Trophoblast cell (in vitro differentiated cells and primary cell): ENCODE measurements around the gene TNFAIP3.

Experiments used
- DNase-seq, 2 donors: peaks; one replicate each; pipeline ENCODE4 v3.0.0-alpha.2; 2016
- H2AFZ ChIP-seq: 2 replicates; pipeline ENCODE4 v1.6.1; 2013; ENCODE audit warnings: low read length, moderate library complexity, mild to moderate bottlenecking; ENCODE audit not compliant: insufficient read depth, poor library complexity
- H2AK5ac ChIP-seq: 2 replicates; pipeline ENCODE4 v1.6.1; 2013; ENCODE audit warnings: mild to moderate bottlenecking, low read length
- H2BK120ac ChIP-seq: 2 replicates; pipeline ENCODE4 v1.6.1; 2013; ENCODE audit warnings: low read length, mild to moderate bottlenecking, moderate library complexity; ENCODE audit not compliant: insufficient read depth, poor library complexity
- H2BK12ac ChIP-seq: 2 replicates; pipeline ENCODE4 v1.6.1; 2013; ENCODE audit warnings: mild to moderate bottlenecking, low read length, moderate library complexity
- H2BK5ac ChIP-seq: 2 replicates; pipeline ENCODE4 v1.6.1; 2013; ENCODE audit warnings: low read length, low read depth, moderate library complexity, mild to moderate bottlenecking; ENCODE audit not compliant: poor library complexity
- H3K14ac ChIP-seq: 2 replicates; pipeline ENCODE4 v1.6.1; 2013; ENCODE audit warnings: mild to moderate bottlenecking, low read length
- H3K18ac ChIP-seq: 2 replicates; pipeline ENCODE4 v1.6.1; 2013; ENCODE audit warnings: mild to moderate bottlenecking, low read length
- H3K23ac ChIP-seq: 2 replicates; pipeline ENCODE4 v1.6.1; 2013; ENCODE audit warnings: low read length
- H3K27ac ChIP-seq: 2 replicates; pipeline ENCODE4 v1.5.1; 2013; ENCODE audit warnings: low read depth, mild to moderate bottlenecking, inconsistent platforms, low read length, moderate library complexity
- H3K27me3 ChIP-seq: 2 replicates; pipeline ENCODE4 v1.6.1; 2013; ENCODE audit warnings: inconsistent platforms, mild to moderate bottlenecking, low read length, moderate library complexity; ENCODE audit not compliant: insufficient read depth
- H3K36me3 ChIP-seq, 2 experiments: 1 replicate in 1 of 2; 2 replicates in 1 of 2; pipeline ENCODE4 v1.6.1; 2013; ENCODE audit warnings: low read length in 2 of 2, mild to moderate bottlenecking in 2 of 2, moderate library complexity in 1 of 2; ENCODE audit not compliant: insufficient read depth in 2 of 2, control insufficient read depth in 1 of 2
- H3K4ac ChIP-seq: 2 replicates; pipeline ENCODE4 v1.6.1; 2013; ENCODE audit warnings: low read depth, mild to moderate bottlenecking, low read length, moderate library complexity
- H3K4me1 ChIP-seq, 2 experiments: 1 replicate in 1 of 2; 2 replicates in 1 of 2; pipeline ENCODE4 v1.6.1; 2013; ENCODE audit warnings: low read length in 2 of 2, mild to moderate bottlenecking in 2 of 2, moderate library complexity in 1 of 2; ENCODE audit not compliant: insufficient read depth in 2 of 2, control insufficient read depth in 1 of 2
- H3K4me2 ChIP-seq: 2 replicates; pipeline ENCODE4 v1.6.1; 2013; ENCODE audit warnings: inconsistent platforms, mild to moderate bottlenecking, low read length, moderate library complexity
- H3K4me3 ChIP-seq: 2 replicates; pipeline ENCODE4 v1.5.1; 2013; ENCODE audit warnings: mild to moderate bottlenecking, low read depth, low read length, inconsistent platforms
- H3K79me1 ChIP-seq: one replicate; pipeline ENCODE4 v1.6.1; 2013; ENCODE audit warnings: low read length
- H3K79me2 ChIP-seq: 2 replicates; pipeline ENCODE4 v1.6.1; 2013; ENCODE audit warnings: low read length, mild to moderate bottlenecking; ENCODE audit not compliant: control insufficient read depth, insufficient read depth, poor library complexity
- H3K9ac ChIP-seq: 2 replicates; pipeline ENCODE4 v1.6.1; 2013; ENCODE audit warnings: mild to moderate bottlenecking, low read length
- H3K9me3 ChIP-seq: 2 replicates; pipeline ENCODE4 v1.6.1; 2013; ENCODE audit warnings: low read depth, mild to moderate bottlenecking, control low read depth, inconsistent platforms, low read length; ENCODE audit not compliant: insufficient read depth
- H4K12ac ChIP-seq: 2 replicates; pipeline ENCODE4 v1.6.1; 2013; ENCODE audit warnings: low read depth, mild to moderate bottlenecking, low read length, moderate library complexity
- H4K8ac ChIP-seq: 2 replicates; pipeline ENCODE4 v1.6.1; 2013; ENCODE audit warnings: low read depth, mild to moderate bottlenecking, low read length, moderate library complexity
- H4K91ac ChIP-seq: one replicate; pipeline ENCODE4 v1.6.1; 2013; ENCODE audit warnings: low read depth, mild to moderate bottlenecking, low read length, moderate library complexity
- WGBS: extraction: QIAGEN DNeasy Blood & Tissue Kit; methylation state at CpG from one replicate; pipeline ENCODE4 v1.1.7; 2013; ENCODE audit warnings: missing lambda C conversion rate; ENCODE audit not compliant: insufficient read length, insufficient coverage; ENCODE audit errors: extremely low coverage; 5-methylcytosine and 5-hydroxymethylcytosine counted together

Gene TNFAIP3

GRCh38 chr6:137915790-137916189 is 48.7 kb downstream of the TNFAIP3 start:
- Histone ChIP-seq H4K12ac (no peak overlapping the region), H3K27me3 (no peaks in the 10 kb centered on the region), H3K9ac (no peak overlapping the region), H4K8ac (no peak overlapping the region), H3K18ac (no peak overlapping the region), H3K4me3 (no peak overlapping the region), H3K79me1 (no peaks in the 10 kb centered on the region), H3K27ac (no peak overlapping the region), H3K23ac (no peak overlapping the region), H3K36me3 (no peaks in the 10 kb centered on the region), H2AK5ac (no peak overlapping the region), H2BK5ac (no peak overlapping the region), H4K91ac (no peak overlapping the region), H2AFZ (no peak overlapping the region), H3K4ac (no peak overlapping the region), H3K79me2 (no peaks in the 10 kb centered on the region), H2BK12ac (no peak overlapping the region), H2BK120ac (no peak overlapping the region), H3K14ac (no peak overlapping the region), H3K9me3 (no peaks in the 10 kb centered on the region), H3K4me2 (no peak overlapping the region), H3K4me1 (peaks cover 0 to 1% of the 10 kb centered on the region in 2 experiments)
- no peak for DNase-seq
- no CpG with 5 or more reads among the region's 4 CpGs for WGBS

GRCh38 chr6:137917551-137918325 is 50.7 kb downstream of the TNFAIP3 start:
- Histone ChIP-seq H3K27ac (no peak overlapping the region), H3K27me3 (no peaks in the 10 kb centered on the region), H3K79me1 (no peaks in the 10 kb centered on the region), H3K9me3 (no peaks in the 10 kb centered on the region), H2AFZ (no peak overlapping the region), H3K4ac (no peak overlapping the region), H3K79me2 (no peaks in the 10 kb centered on the region), H3K9ac (no peak overlapping the region), H3K4me3 (no peak overlapping the region), H4K12ac (no peak overlapping the region), H3K4me2 (no peak overlapping the region), H4K91ac (no peak overlapping the region), H3K18ac (no peak overlapping the region), H3K4me1 (peaks cover 0 to 1% of the 10 kb centered on the region in 2 experiments), H3K14ac (no peak overlapping the region), H2BK120ac (no peak overlapping the region), H2BK12ac (no peak overlapping the region), H4K8ac (no peak overlapping the region), H2AK5ac (no peak overlapping the region), H2BK5ac (no peak overlapping the region), H3K23ac (no peak overlapping the region), H3K36me3 (no peaks in the 10 kb centered on the region)
- DNase-seq: no peak
- WGBS: no CpG with 5 or more reads among the region's 1 CpG

- no peak overlapping the region for H2AFZ ChIP-seq
- H4K91ac ChIP-seq: no peak overlapping the region
- no peak overlapping the region for H3K4me3 ChIP-seq
- H3K9me3 ChIP-seq: no peaks in the 10 kb centered on the region
- H3K18ac ChIP-seq: no peak overlapping the region
- no peak overlapping the region for H3K4me2 ChIP-seq
- no peaks in the 10 kb centered on the region for H3K79me2 ChIP-seq
- no peak overlapping the region for H4K12ac ChIP-seq
- no peak overlapping the region for H2BK5ac ChIP-seq
- H3K79me1 ChIP-seq: peaks cover 3% of the 10 kb centered on the region
- WGBS: no CpG with 5 or more reads among the region's 3 CpGs
- H3K4ac ChIP-seq: no peak overlapping the region
- no peaks in the 10 kb centered on the region for H3K36me3 ChIP-seq
- H3K4me1 ChIP-seq: peaks cover 3 to 7% of the 10 kb centered on the region in 2 experiments
- H3K27ac ChIP-seq: no peak overlapping the region
- no peak overlapping the region for H2BK12ac ChIP-seq
- H2BK120ac ChIP-seq: no peak overlapping the region
- no peak for DNase-seq
- no peak overlapping the region for H4K8ac ChIP-seq
- H3K23ac ChIP-seq: no peak overlapping the region
- no peak overlapping the region for H3K9ac ChIP-seq
- no peaks in the 10 kb centered on the region for H3K27me3 ChIP-seq
- H2AK5ac ChIP-seq: no peak overlapping the region
- H3K14ac ChIP-seq: no peak overlapping the region
Measured at GRCh38 chr6:137919502-137919823, 52.4 kb downstream of the TNFAIP3 start.

- Histone ChIP-seq H3K79me2 (peaks cover 1% of the 10 kb centered on the region), H2AK5ac (no peak overlapping the region), H3K23ac (no peak overlapping the region), H4K8ac (no peak overlapping the region), H3K9ac (no peak overlapping the region), H3K14ac (no peak overlapping the region), H2BK5ac (no peak overlapping the region), H3K18ac (no peak overlapping the region), H3K9me3 (no peaks in the 10 kb centered on the region), H4K12ac (no peak overlapping the region), H2AFZ (no peak overlapping the region), H3K4me3 (no peak overlapping the region), H4K91ac (no peak overlapping the region), H3K4ac (no peak overlapping the region), H3K79me1 (peaks cover 5% of the 10 kb centered on the region), H3K4me2 (no peak overlapping the region), H2BK12ac (peak overlapping the region; percentile 73), H3K27me3 (no peaks in the 10 kb centered on the region), H3K4me1 (peaks cover 4 to 8% of the 10 kb centered on the region in 2 experiments), H3K36me3 (no peaks in the 10 kb centered on the region), H2BK120ac (peak overlapping the region; percentile 5), H3K27ac (no peak overlapping the region)
- WGBS: no CpG with 5 or more reads among the region's 8 CpGs
- DNase-seq: no peak
Measured at GRCh38 chr6:137919837-137920730, 53.0 kb downstream of the TNFAIP3 start.
